Measurements from ENCODE around the gene ZMYM2. TPM values are rescaled to one million over a fixed set of nuclear protein-coding genes. Genes with fewer than 3 reads are reported as not detected.

The ZMYM2 gene
- total and polyA plus RNA-seq, 2 of the 13 experiments (the other 11 are each of a cell fraction or from before 2014, with no cell fraction given) = 22.4 to 40.8 TPM

GRCh38 chr13:19959831-19960652, 1.5 kb downstream of the ZMYM2 start (continued):
- TF ChIP-seq IRX3 (CRISPR knock-in tag; IDR thresholded peaks at IDR 0.05; ENCODE audit: borderline replicate concordance, low read depth) (no peak), HNRNPL (IDR thresholded peaks at IDR 0.05; ENCODE audit: low read depth, low read length) (0 out of 2 replicates have a peak, but pooled peaks have one; percentile 78), ELF3 (CRISPR knock-in tag; IDR thresholded peaks at IDR 0.05) (peak; percentile 25; the same call in 1 of the 2 replicates), NCOA2 (CRISPR knock-in tag; IDR thresholded peaks at IDR 0.05) (no peak), ARID4A (CRISPR knock-in tag; IDR thresholded peaks at IDR 0.05; ENCODE audit: borderline replicate concordance) (peak; percentile 51), MXI1 (IDR thresholded peaks at IDR 0.05; ENCODE audit: borderline replicate concordance, low read depth, low read length) (peak; percentile 44; the same call in 1 of the 3 replicates), ZNF564 (CRISPR knock-in tag; IDR thresholded peaks at IDR 0.05) (no peak), ZFP91 (CRISPR knock-in tag; IDR thresholded peaks at IDR 0.05; ENCODE audit: borderline replicate concordance) (no peak), ZBTB40 (IDR thresholded peaks at IDR 0.05) (no peak), ZBTB40 (CRISPR knock-in tag; IDR thresholded peaks at IDR 0.05) (no peak), FOXK1 (CRISPR knock-in tag; IDR thresholded peaks at IDR 0.05; ENCODE audit: borderline replicate concordance, low read depth) (no peak), TFAP4 (IDR thresholded peaks at IDR 0.05; ENCODE audit: borderline replicate concordance, low read depth) (peak; percentile 87; the same call in 1 of the 2 replicates)
